HG02759 (cell line): ENCODE measurements around the gene CCNYL1.

ENCODE experiments used
- ATAC-seq: cut with Tn5 transposase; IDR thresholded peaks from one replicate; pipeline ENCODE4 v1.9.1; 2021; ENCODE audit warnings: mild to moderate bottlenecking, moderate library complexity; ENCODE audit not compliant: unreplicated experiment

Gene CCNYL1

DNA sequence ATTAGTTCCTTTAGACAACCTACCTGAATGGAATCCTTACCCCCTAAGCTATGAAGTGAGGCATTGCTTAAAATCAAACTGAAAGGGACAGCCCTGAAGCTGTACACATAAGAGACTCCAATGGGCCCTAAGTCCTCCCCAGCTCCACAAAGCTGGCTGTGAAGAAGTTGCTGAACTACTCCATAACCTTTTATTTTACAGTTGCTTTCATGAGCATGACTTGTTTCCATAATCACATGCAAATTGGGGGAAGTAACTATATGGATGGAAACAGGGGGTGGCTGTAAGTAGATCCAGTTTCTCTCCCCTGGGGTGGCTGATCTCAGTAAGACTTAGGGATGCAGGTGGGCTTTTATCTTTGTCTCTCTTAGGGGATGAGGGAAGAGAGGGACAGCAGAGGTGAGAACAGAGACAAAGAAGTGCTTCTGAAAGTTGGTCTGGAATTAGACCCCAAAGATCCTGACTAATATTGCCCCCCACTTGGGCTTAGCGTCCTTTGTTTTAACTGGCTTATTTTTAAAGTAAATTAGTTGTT, 52.7 kb downstream of the CCNYL1 start:
- ATAC-seq: no peak

DNA sequence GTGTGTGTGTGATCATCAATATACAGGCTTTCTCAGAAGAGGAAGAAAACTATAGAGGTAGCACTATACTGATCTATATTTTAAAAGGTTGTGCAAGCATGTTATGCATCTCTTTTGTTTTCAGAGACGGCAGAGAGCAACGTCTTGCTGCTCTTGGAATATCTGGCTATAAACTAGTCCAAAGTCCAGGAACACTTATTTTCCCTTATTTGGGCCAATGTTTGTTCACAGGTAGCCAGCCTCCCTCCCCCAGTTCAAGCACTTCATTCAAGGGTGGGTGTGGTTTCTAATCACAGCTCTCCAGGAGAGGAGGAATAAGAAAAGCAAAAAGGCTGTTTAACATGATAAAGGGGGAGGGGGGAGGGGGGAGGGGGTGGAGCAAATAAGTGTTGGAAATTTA, 54.1 kb downstream of the CCNYL1 start:
- no peak for ATAC-seq

DNA sequence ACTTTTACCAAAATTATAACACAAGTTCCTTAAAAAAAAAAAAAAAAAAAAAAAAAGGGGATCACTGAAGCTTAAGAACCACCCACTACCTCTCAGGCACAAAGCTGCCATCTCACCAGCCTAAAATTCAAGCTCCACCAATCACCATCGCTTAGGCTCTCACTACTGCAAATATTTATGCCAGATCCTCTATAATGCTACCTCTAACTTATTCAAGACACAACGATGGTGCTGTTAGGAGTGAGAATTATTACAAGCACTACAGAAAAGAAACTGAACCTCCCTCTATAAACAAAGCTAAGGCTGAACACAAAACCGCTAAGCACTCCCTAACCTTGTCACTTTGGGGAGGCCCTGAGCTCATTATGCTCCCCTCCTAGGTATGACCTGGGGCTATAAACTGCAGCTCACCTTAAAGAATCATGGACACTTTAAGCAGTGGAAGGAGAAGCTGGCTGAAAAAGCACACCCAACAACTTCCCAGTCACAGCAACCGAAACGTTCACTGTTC, 54.7 kb downstream of the CCNYL1 start:
- ATAC-seq: no peak

DNA sequence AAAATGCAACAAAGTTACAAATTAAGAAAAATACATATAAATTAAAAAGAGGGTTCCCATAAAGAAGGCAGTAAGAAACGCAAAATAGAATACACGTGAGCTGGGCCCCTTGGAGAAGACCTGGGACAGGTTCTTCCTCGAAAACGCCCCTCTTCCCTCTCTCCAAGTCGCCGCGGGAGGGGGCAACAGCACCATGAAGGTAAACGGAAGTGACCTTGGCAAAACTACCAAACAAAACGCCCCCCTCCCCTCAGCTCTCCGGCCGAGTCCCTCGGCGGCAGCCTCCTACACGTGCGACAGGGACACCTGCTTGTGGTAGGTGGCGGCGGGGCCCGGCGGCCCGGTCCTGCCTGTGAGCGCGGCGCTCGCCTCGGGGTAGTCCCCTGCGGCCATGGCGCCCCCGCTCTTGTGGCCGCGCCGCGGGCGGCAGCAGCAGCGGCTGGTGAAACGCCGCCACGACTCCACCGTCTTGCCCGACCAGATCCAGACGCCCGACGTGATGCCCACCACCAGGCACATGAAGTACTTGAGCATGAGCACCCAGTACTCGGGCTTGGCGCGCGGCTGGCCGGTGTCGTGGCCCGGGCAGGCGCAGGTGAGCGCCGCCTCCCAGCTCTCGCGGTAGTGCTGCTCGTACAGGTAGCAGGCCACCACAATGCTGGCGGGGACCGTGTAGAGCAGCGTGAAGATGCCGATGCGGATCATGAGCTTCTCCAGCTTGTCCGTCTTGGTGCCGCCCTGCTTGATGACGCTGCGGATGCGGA, 55.4 kb downstream of the CCNYL1 start:
- no peak for ATAC-seq

DNA sequence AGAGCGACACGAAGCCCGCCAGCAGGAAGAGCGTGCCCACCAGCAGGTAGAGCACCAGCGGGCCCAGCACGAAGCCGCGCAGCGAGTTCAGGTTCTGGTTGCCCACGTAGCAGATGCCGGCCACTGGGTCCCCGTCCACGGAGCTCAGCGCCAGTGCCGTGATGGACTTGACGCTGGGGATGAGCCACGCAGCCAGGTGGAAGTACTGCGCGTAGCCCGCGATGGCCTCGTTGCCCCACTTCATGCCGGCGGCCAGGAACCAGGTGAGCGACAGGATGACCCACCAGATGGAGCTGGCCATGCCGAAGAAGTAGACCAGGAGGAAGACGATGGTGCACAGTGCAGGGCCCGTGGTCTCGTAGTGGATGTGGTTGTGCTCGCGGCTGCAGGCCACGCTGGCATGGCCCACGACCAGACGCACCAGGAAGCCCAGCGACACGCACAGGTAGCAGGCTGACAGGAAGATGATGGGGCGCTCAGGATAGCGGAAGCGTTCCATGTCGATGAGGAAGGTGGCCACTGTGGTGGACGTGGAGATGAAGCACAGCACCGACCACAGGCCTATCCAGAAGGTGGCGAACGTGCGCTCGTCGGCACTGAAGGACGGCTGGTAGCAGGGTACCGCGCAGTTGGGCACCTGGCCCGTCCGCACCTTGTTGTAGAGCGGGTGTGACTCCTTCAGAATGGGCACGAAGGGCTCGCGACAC, 56.2 kb downstream of the CCNYL1 start:
- ATAC-seq: no peak

DNA sequence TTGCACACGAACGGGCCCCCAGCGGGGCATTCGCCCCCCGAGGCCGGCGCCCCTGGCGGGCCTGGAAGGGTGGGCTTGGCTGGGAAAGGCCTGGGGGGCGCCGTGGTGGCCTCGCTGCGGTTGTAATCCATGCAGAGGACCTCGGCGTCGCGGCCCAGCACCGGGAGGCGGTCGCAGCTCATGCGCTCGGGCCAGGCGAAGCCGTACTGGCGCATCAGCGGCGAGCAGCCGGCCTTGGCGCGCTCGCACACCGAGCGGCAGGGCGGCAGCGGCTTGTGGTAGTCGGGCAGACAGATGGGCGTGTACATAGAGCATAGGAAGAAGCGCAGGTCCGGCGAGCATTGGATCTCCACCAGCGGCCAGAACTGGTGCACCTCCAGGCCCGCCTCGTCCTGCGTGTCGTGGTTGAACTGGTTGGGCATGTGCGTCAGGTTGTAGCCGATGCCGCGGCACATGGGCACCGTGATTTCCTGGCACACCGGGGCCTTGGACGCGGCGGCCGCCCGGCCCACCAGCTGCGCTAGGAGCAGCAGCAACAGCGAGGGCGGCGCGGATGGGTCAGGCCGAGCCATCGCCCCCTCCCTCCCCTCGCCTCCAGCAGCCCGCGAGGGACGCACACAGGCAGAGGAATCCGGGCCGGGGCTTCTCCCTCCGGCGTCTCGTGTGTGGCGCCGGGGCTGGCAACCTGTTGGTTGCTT, 56.9 kb downstream of the CCNYL1 start:
- ATAC-seq: no peak

DNA sequence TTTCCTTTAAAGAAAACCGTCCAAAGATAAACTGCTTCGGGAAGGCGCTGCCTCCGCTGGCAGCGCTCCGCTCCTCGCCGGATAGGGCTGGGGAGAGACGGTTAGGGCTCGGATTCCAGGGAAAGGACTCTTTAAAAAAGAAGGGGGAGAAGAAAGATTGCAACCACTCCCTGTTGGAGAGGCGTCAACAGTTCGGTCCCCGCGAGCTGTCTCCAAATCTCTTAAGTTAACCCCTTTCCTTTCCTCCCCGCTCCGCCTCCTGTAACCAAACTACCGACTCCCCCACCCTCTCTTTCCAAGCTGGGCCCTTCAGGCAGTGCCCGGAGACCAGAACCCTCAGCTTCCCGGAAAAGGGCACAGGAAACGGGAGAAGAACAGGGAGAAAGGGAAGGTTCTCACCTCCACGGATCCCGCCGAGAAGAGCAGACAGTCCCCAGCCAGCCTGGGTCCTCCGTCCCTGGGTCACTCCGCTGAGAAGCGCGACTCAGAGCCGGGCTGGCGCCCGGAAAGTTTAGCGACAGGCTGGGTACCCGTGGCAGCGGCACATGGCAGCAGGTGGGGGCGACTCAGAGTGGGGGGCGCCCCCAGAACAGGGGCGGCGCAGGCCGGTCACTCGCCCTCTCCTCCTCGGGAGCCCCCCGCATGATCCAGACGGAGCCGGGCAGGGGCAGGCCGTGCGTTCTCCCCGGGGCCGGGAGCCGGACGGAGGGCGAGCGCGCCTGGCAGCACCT, 57.6 kb downstream of the CCNYL1 start:
- peak; percentile 15 for ATAC-seq

DNA sequence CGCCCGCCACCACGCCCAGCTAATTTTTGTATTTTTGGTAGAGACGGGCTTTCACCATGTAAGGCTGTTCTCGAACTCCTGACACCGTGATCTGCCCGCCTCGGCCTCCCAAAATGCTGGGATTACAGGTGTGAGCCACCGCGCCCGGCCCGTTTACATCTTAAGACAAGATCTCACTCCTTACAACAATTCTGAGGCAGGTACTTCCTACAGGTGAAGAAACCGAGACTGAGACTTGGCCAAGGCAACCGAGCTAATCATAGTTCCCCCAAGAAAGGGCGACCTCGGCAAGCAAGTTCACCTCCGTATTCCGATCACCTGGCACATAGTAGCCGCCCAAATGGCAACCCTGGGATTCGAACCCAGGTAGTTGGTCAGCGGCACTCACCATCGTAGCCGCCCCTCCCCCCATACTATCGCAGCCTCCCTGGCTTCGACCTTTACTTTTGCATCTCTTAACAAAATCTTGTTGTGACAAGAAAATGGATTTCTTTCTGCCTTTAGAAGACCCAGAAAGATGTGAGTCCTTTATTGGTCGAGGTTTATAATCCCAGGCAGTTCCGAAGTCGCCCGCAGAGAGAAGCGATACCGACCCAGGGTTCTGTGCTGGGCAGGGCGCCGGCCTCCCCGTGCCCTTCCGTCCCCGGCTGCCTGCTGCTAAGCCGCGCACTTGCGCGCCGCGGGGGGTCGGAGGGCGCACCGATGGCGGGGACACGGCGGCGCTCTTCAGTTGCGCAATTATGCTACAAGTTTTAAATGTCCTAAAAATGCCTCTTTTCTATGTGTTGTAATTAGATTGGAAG, 59.4 kb downstream of the CCNYL1 start:
- no peak for ATAC-seq

DNA sequence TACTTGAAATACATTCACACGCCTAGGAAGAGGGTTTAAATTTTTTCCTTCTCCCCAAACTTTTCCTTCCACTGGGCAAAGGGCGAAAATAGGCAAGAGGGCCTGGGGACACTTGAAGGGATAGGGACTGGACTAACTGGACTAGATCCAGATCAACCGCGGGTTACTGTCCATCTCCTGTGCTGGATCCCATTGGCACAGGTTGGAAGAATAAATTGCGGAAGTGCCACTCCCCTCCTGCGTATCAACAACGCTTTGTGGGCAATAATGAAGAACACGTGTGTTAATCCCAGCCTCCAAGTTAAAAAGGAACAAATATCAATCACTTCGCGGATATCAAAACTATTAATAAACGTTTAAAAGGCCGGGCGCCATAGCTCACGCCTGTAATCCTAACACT, 60.0 kb downstream of the CCNYL1 start:
- ATAC-seq: no peak

DNA sequence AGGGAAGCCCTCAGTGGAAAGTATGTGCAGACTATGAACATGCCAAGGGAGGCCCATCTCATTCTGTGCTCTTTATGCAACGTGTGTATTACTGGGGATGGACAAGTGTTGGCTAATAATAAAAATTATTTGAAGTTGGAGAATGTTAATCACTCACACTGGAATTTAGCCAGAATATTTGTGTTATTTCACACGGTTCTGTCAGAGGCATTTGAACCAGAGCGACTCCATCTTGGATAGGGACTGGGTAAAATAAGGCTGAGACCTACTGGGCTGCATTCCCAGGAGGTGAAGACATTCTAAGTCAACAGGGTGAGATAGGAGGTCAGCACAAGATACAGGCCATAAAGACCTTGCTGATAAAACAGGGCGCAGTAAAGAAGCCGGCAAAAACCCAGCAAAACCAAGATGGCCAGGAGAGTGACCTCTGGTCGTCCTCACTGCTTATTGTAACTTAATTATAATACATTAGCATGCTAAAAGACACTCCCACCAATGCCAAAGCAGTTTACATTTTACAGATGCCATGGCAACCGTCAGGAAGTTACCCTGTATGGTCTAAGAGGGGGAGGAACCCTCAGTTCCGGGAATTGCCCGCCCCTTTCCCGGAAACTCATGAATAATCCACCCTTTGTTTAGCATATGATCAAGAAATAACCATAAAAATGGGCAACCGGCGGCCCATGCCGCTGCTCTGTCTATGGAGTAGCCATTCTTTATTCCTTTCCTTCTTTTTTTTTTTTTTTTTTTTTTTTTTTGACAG, 60.8 kb downstream of the CCNYL1 start:
- no peak for ATAC-seq

DNA sequence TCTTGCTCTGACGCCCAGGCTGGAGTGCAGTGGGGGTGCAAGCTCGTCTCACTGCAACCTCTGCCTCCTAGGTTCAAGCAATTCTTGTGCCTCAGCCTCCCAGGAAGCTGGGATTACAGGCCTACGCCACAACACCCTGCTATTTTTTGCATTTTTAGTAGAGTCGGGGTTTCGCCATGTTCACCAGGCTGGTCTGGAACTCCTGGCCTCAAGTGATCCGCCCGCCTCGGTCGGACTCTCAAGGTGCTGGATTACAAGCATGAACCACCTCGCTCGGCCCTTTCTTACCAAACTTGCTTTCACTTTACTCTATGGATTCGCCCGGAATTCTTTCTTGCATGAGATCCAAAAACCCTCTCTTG, 61.4 kb downstream of the CCNYL1 start:
- no peak for ATAC-seq

DNA sequence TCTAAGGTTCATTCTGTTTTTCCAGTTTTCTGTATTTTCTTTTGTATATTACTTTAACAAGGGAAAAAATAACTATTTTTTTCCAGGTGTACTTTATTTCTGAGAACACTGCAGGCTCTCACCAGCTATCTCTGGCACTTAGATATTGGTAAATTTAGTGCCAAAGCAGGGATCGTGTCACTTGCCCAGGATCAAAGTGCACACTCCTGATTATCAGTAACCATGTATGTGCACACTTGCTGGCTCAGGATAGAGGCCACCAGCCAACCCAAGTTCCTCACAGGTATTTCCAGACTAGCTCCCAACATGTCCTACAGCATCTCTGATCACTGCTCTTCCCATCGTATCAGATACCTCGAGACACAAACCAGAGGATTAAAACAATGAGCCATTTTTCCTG, 64.0 kb downstream of the CCNYL1 start:
- no peak for ATAC-seq

DNA sequence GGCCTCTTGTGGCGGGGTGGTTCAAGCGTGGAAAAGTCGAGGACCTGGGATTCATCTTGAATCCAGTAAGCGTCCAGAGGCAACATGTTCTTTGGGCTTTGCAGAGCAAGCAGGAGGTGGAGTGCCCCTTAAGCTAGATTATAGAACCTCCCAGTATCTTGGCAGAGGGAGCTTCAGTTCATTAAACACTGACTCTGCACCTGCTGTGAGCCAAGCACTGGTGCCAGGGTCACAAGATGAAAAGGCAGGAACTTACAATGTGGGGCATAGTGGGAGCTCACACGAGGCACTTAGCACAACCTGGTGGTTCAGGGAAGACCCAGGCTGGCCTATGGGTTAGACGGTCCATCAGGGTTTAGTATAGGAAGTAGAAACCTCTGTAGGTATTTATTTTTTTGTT, 65.7 kb downstream of the CCNYL1 start:
- ATAC-seq: no peak

DNA sequence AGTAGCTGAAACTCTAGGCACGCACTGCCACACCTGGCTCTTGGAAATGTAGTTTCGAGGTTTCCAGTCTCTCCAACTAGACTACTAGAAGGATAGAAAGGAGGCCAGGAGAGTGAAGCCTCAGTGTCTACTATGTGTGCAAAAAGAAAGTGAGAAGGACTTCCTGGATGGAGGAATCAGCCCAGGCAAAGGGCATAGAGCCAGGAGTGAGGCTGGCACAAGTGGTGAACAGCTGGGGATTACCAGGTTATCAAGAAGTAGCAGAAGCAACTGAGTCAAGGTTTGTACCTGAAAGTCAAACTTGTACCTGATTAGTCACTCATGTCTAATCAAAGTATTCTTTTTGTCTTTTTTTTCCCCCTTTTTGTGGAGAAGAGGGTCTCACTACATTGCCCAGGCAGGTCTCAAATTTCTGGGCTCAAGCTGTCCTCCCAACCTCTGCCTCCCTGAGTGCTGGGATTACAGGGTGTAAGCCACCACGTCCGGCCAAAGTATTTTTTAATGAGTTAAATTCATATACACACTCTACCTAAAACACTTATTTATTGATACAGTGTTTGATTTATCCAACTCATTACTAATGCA, 67.0 kb downstream of the CCNYL1 start:
- ATAC-seq: no peak

DNA sequence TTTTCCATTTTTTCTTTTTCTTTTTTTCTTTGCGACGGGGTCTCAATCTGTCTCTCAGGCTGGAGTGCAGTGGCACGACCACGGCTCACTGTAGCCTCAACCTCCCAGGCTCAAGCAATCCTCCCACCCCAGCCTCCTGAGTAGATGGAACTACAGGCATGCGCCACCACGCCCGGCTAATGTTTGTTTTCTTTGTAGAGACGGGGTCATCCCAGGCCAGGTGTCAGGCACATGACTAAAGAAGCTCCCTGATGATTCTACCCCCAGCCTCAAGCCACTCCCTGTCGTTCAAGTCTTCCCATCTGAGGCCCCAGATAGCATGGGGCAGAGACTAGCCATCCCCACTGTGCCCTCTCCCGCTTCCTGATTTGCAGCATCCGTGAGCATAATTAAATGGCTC, 68.1 kb downstream of the CCNYL1 start:
- ATAC-seq: no peak

DNA sequence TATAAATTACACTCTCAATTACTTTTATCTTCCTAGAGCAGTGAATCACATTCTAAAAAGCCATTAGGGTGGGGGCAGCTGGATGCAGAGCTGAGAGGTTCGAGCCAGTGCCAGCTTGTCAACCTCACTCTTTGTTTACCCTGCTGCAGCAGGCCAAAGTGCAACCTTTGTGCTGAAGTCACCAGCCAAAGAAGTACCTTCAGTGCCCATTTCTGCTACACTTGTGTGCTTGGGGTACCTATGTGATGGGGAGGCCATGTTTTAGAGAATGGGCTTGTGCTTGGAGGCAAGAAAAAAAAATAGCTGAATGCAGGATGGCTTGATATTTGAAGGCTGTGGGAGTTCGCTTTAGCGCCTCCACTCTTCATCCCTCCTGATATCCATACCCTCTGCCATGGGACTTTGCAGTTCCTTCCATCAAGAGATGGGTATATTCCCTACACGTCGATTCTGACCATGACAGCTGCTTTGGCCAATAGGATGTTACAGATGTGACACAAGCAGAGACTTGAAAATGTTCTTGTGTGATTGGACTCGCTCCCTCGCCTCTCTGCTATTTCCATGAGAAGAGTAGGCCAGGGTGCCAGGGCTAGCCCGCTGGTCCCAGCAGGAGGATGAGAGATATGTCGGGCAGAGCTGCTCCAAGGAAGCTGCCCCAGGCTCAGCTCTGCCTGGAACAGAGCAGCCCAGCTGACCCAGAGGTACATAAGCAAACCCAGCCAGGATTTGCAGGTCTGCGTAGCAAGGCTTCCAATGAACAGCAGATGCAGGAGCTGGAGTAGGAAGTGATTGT, 71.0 kb downstream of the CCNYL1 start:
- no peak for ATAC-seq

DNA sequence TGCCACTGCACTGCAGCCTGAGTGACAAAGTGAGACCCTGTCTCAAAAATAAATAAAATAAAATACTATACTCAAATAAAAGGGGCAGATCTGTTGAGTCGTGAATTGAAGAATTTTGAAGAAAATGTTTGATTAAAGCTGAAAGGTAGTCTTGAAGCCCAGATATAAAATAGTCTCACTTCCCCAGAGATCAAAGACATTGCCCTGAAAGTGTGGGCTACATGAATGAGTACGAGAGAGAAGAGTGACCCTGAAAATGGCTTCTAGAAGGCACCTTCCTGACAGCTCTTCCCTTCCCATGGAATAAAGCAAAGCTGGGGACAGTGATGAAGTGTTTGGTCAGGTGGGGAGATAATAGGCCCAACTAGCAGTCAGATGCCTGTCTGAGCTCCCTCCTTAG, 72.1 kb downstream of the CCNYL1 start:
- no peak for ATAC-seq

DNA sequence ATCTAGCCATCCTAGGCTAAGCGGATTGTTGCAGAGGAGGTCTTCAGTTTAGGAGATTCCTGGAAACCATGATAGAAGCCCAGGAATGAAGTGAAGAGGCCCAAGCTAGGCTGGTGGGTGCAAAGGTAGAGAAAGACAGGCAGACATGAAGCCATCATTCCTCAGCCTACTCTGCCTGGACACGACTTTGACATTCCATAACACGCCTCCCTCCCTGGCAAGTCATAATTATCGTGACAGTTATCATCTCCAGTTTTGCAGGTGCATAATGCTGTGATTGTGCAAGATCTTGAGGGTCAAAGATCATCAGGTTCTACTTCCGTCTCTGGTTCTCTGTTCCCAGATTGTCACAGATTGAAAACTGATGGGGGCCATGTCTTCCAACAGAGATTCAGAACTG, 73.5 kb downstream of the CCNYL1 start:
- ATAC-seq: no peak
